HG02885 (cell line): ENCODE results near the gene PTBP1.

ENCODE experiments used
- ATAC-seq: cut with Tn5 transposase; IDR thresholded peaks from one replicate; pipeline ENCODE4 v1.9.1; 2021; ENCODE audit warnings: mild to moderate bottlenecking; ENCODE audit not compliant: unreplicated experiment, poor library complexity

The PTBP1 gene

GRCh38 chr19:796692-797527 is at the start of gene PTBP1:
Gene PTBP1 (plus strand): TSS chr19:797452. CDS start chr19:797498, 46 bp downstream.
- ATAC-seq: peak; percentile 80

- ATAC-seq: no peak
Measured at GRCh38 chr19:748274-748598, 49.0 kb upstream of the PTBP1 start.

- no peak for ATAC-seq
Measured at GRCh38 chr19:749811-750210, 47.4 kb upstream of the PTBP1 start.

GRCh38 chr19:750640-751423 is 46.4 kb upstream of the PTBP1 start, which contains the start of gene MISP:
Gene MISP (plus strand): TSS chr19:751112. CDS start chr19:756947, 5,835 bp downstream.
- ATAC-seq: no peak

GRCh38 chr19:751501-752341 is 45.5 kb upstream of the PTBP1 start:
- ATAC-seq: no peak

- ATAC-seq: no peak
Measured at GRCh38 chr19:752652-753517, 44.4 kb upstream of the PTBP1 start.

- ATAC-seq: no peak
Measured at GRCh38 chr19:754530-754929, 42.7 kb upstream of the PTBP1 start.

- ATAC-seq: no peak
Measured at GRCh38 chr19:755063-755462, 42.2 kb upstream of the PTBP1 start.

- no peak for ATAC-seq
Measured at GRCh38 chr19:756236-756635, 41.0 kb upstream of the PTBP1 start.

- no peak for ATAC-seq
Measured at GRCh38 chr19:756821-757688, 40.2 kb upstream of the PTBP1 start.

GRCh38 chr19:757811-758668 is 39.2 kb upstream of the PTBP1 start:
- ATAC-seq: no peak

GRCh38 chr19:763181-763580 is 34.1 kb upstream of the PTBP1 start:
- ATAC-seq: no peak

- no peak for ATAC-seq
Measured at GRCh38 chr19:763869-764268, 33.4 kb upstream of the PTBP1 start.

- ATAC-seq: no peak
Measured at GRCh38 chr19:764301-764700, 33.0 kb upstream of the PTBP1 start.

GRCh38 chr19:765179-765738 is 32.0 kb upstream of the PTBP1 start:
- ATAC-seq: no peak

GRCh38 chr19:768424-768823 is 28.8 kb upstream of the PTBP1 start:
- ATAC-seq: no peak

- no peak for ATAC-seq
Measured at GRCh38 chr19:769616-770015, 27.6 kb upstream of the PTBP1 start.
